ENCODE results near the gene FAT2. TPM values are rescaled to one million over a fixed set of nuclear protein-coding genes. Genes with fewer than 3 reads are reported as not detected.

Gene FAT2
- total RNA-seq, 4 donors from 2014 or later: not detected

DNA sequence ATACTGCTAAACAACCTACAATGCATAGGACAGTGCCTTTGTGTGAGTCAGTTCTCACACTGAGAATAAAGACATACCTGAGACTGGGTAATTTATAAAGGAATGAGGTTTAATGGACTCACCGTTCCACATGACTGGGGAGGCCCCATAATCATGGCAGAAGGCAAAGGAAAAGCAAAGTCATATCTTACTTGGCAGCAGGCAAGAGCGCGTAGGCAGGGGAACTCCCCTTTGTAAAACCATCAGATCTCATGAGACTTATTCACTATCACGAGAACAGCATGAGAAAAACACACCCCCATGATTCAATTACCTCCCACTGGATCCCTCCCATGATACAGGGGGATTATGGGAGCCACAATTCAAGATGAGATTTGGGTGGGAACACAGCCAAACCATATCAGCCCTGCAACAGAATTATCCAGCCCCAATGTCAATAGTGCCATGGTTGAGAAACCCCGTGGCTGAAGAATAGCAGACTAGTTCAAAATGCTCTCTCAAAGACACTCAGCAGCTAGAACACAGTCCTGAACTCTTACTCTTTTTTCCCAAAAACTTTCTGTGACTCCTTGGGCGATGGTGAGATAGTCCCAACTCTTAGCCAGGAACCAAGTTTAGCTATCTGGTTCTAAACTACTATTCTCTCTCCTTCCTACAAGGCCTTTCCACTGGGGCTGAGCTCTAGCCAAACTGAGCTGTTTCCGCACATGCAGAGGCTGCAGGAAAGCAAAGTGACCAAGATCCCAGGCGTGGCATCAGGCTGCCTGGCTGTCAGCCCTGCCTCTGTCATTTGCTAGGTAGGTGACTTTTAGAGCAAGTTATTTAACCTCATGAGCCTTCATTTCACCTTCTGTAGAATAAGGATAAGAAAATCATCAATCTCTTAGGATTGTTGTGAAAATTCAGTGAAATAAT is 21.7 kb downstream of the FAT2 start:
- H3K27me3 ChIP-seq: no peaks in the 10 kb centered on the region
- no peak for DNase-seq
- TF ChIP-seq POLR2A (IDR thresholded peaks at IDR 0.05): no peak
- no peak for TF ChIP-seq CTCF (IDR thresholded peaks at IDR 0.05 in 4 of 5, conservative IDR thresholded peaks at IDR 0.05 in 1 of 5)
- H3K4me3 ChIP-seq: no peak overlapping the region
- intact Hi-C loops (cut with DNase I; ENCODE audit: low total_unique reads): no loop called here
- no peaks in the 10 kb centered on the region for H3K36me3 ChIP-seq
- H3K4me1 ChIP-seq: peaks cover 0 to 4% of the 10 kb centered on the region in 2 donors
- ATAC-seq: no peak
- in situ Hi-C loops (cut with MboI; ENCODE audit: low sequenced_read_pairs in 4 of 4): no loop called here
- H3K27ac ChIP-seq: no peak overlapping the region
- H3K9me3 ChIP-seq: no peaks in the 10 kb centered on the region

DNA sequence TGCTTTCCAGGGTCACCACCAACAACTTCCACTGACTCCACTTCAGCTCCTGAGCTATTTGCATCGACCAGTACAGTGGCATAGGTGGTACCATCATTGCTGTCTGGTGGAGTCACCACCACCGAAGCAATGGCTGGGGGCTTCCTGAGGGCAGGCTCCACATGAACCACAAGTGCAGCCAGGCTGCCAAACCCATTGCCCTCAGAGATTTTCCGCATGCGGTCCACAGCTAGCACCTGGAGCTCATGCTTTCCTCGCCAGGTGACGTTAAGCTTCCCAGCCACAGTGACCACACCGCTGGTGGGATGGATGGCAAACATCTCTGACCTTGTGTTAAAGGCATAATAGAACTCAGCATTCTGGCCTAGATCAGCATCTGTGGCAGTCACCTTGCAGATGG is 23.1 kb downstream of the FAT2 start:
- Histone ChIP-seq H3K27ac (no peak overlapping the region), H3K27me3 (no peaks in the 10 kb centered on the region), H3K4me1 (peaks cover 0 to 4% of the 10 kb centered on the region in 2 donors), H3K4me3 (no peak overlapping the region), H3K36me3 (no peaks in the 10 kb centered on the region), H3K9me3 (no peaks in the 10 kb centered on the region)
- no peak for TF ChIP-seq POLR2A (IDR thresholded peaks at IDR 0.05)
- TF ChIP-seq CTCF (IDR thresholded peaks at IDR 0.05 in 4 of 5, conservative IDR thresholded peaks at IDR 0.05 in 1 of 5): no peak
- intact Hi-C loops (cut with DNase I; ENCODE audit: low total_unique reads): no loop called here
- in situ Hi-C loops (cut with MboI; ENCODE audit: low sequenced_read_pairs in 4 of 4): no loop called here
- DNase-seq: no peak
- no peak for ATAC-seq

DNA sequence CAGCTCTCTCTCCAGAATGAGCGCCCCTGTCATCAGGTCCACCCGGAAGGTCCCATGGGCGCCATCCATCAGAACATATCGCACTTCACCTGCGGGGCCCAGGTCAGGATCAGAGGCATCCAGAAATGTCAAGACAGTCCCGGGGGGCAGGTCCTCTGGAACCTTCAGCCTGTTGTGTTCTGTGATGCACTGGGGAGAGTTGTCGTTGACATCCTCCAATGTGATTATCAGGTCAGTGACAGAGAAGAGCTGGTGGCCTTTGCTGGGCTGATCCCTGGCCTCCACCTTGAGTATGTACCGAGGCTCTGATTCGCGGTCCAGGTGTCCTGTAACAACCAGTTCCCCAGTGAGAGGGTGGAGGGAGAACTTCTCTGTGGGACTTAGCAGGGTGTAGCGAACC is 25.2 kb downstream of the FAT2 start:
- Histone ChIP-seq H3K4me1 (peaks cover 0 to 4% of the 10 kb centered on the region in 2 donors), H3K27ac (no peak overlapping the region), H3K9me3 (no peaks in the 10 kb centered on the region), H3K4me3 (no peak overlapping the region), H3K36me3 (no peaks in the 10 kb centered on the region), H3K27me3 (no peaks in the 10 kb centered on the region)
- no peak for TF ChIP-seq POLR2A (IDR thresholded peaks at IDR 0.05)
- no peak for TF ChIP-seq CTCF (IDR thresholded peaks at IDR 0.05 in 4 of 5, conservative IDR thresholded peaks at IDR 0.05 in 1 of 5)
- in situ Hi-C loops (cut with MboI; ENCODE audit: low sequenced_read_pairs in 4 of 4) (no loop called here), intact Hi-C loops (cut with DNase I; ENCODE audit: low total_unique reads) (no loop called here)
- ATAC-seq (no peak), DNase-seq (no peak)

DNA sequence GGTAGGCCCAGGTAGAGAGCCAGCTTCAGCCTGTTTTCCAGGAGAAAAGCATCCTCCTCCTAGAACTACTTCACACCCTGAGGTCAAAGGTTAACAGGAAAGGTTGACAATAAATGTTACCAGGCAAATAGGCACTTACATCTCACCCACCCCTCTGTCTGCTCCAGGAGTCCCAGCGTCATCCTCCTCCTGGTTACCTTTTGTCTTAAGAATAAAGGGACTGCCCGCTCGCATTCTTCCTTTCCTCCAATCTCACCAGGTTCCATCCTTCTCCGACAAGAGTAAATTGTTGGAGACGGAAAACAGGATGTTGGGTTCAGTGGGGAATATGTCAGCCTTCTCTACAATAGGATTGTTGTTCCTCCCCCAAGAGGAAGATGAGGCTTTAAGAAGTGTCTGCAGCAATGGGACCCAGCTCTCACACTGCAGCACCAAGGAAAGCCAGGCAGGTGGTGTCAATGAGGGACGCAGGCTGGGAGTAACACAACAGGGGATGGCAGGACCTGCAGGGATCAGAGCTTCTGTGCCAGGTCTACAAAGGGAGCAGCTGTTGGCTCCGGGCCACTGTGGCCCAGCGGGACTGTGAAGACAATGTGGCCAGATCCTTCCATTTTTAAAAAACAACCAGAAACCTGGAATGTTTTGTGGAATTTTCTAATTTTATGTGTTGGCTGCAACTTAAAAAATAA is 29.0 kb downstream of the FAT2 start:
- ATAC-seq (no peak), DNase-seq (no peak)
- Histone ChIP-seq H3K36me3 (no peaks in the 10 kb centered on the region), H3K9me3 (no peaks in the 10 kb centered on the region), H3K4me1 (no peaks in the 10 kb centered on the region), H3K4me3 (no peak overlapping the region), H3K27me3 (no peaks in the 10 kb centered on the region), H3K27ac (no peak overlapping the region)
- no peak for TF ChIP-seq CTCF (IDR thresholded peaks at IDR 0.05 in 4 of 5, conservative IDR thresholded peaks at IDR 0.05 in 1 of 5)
- no peak for TF ChIP-seq POLR2A (IDR thresholded peaks at IDR 0.05)
- intact Hi-C loops (cut with DNase I; ENCODE audit: low total_unique reads) (no loop called here), in situ Hi-C loops (cut with MboI; ENCODE audit: low sequenced_read_pairs in 4 of 4) (no loop called here)

All from gastrocnemius medialis (tissue), 4 donors.